Measurements from ENCODE around the gene PIK3C3. TPM values are rescaled to one million over a fixed set of nuclear protein-coding genes. Genes with fewer than 3 reads are reported as not detected.
"Not testable (repeated sequence)": the region's sequence is repeated elsewhere in the genome, so short reads cannot be mapped to it uniquely, and the experiment has no call there.

PIK3C3 gene
- polyA plus RNA-seq, 1 of the 3 experiments (the other 2 are of a cell fraction), result 26.9 TPM

DNA sequence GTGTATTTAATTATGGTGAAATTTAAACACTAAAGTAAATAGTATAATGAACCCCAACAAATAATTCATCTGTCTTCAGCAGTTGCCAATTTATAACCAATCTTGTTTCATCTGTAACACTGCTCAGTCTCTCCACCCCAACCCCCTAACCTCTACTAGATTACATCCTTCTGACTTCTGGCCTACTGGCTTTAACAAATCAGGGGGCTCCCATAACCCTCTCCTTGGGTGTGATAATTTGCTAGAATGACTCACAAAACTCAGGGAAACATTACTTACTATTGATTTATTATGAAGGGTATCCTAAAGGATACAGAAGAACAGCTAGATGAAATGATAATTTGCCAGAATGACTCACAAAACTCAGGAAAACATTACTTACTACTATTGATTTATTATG, 50.7 kb downstream of the PIK3C3 start:
- POLR2A ChIA-PET, result no interaction called here
- Histone ChIP-seq H3K4me2 (no peak overlapping the region), H3K9ac (no peak overlapping the region), H3K9me2 (no peaks in the 10 kb centered on the region), H4K20me1 (ENCODE audit: insufficient read depth) (no peaks in the 10 kb centered on the region), H2AFZ (ENCODE audit: low read depth) (no peak overlapping the region), H3K9me3 (no peaks in the 10 kb centered on the region), H3K27me3 (ENCODE audit: insufficient read depth) (no peaks in the 10 kb centered on the region), H3K4me1 (ENCODE audit: control insufficient read depth in 1 of 2, insufficient read depth in 2 of 2, low read depth in 1 of 2, low read length in 1 of 2) (no peaks in the 10 kb centered on the region), H3K79me2 (ENCODE audit: insufficient read depth) (peaks cover 2% of the 10 kb centered on the region; the same call in 1 of the 2 replicates), H3K27ac (ENCODE audit: low read depth in 2 of 2, low read length in 1 of 2) (no peak overlapping the region), H3K36me3 (replicated peaks in 1 of 2; ENCODE audit: control insufficient read depth in 1 of 2, insufficient read depth in 2 of 2, low read length in 1 of 2) (peaks cover 81% of the 10 kb centered on the region in 2 experiments), H3K4me3 (ENCODE audit: low read depth in 2 of 2, low read length in 1 of 2) (no peak overlapping the region), H3F3A (replicated peaks; ENCODE audit: insufficient read depth) (peaks cover 5% of the 10 kb centered on the region)
- CTCF ChIA-PET, result interaction anchor here (2.0 kb wide), 1 partner anchor 22 kb away, joined by 10 read pairs; no protein-coding TSS in a partner anchor
- no peak for DNase-seq
- TF ChIP-seq SIN3A (IDR thresholded peaks at IDR 0.05; ENCODE audit: borderline replicate concordance, low read depth, low read length) (no peak), JUND (IDR thresholded peaks at IDR 0.05) (0 out of 2 replicates have a peak, but pooled peaks have one; percentile 9)
- TF ChIP-seq, protein P1, sequence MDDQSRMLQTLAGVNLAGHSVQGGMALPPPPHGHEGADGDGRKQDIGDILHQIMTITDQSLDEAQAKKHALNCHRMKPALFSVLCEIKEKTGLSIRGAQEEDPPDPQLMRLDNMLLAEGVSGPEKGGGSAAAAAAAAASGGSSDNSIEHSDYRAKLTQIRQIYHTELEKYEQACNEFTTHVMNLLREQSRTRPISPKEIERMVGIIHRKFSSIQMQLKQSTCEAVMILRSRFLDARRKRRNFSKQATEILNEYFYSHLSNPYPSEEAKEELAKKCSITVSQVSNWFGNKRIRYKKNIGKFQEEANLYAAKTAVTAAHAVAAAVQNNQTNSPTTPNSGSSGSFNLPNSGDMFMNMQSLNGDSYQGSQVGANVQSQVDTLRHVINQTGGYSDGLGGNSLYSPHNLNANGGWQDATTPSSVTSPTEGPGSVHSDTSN (IDR thresholded peaks at IDR 0.05), result peak; percentile 19; the same call in 1 of the 2 replicates

DNA sequence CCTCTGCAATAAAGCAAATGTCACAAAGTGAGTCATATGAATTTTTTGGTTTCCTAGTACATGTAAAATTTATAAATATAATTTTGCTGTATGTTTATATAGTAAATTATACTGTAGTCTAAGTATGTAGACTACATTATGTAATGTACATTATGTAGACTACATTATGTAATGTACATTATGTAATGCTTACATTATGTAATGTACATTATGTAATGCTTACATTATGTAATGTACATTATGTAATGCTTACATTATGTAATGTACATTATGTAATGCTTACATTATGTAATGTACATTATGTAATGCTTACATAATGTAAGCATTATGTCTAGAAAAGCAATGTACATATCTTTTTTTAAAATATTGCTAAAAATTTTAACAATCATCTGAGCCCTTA, 54.4 kb downstream of the PIK3C3 start:
- H3K9me2 ChIP-seq; H3K9ac ChIP-seq; CTCF ChIA-PET; H3K4me3 ChIP-seq (ENCODE audit: low read depth in 2 of 2, low read length in 1 of 2); H3K4me2 ChIP-seq; POLR2A ChIA-PET; H3K9me3 ChIP-seq; H2AFZ ChIP-seq (ENCODE audit: low read depth); H3K27me3 ChIP-seq (ENCODE audit: insufficient read depth); H3K4me1 ChIP-seq (ENCODE audit: control insufficient read depth in 1 of 2, insufficient read depth in 2 of 2, low read depth in 1 of 2, low read length in 1 of 2); H3F3A ChIP-seq (replicated peaks; ENCODE audit: insufficient read depth); H3K79me2 ChIP-seq (ENCODE audit: insufficient read depth); H4K20me1 ChIP-seq (ENCODE audit: insufficient read depth); DNase-seq; H3K27ac ChIP-seq (ENCODE audit: low read depth in 2 of 2, low read length in 1 of 2): not testable (repeated sequence)
- H3K36me3 ChIP-seq (replicated peaks in 1 of 2; ENCODE audit: control insufficient read depth in 1 of 2, insufficient read depth in 2 of 2, low read length in 1 of 2), result peaks cover 82 to 89% of the 10 kb centered on the region in 2 experiments

DNA sequence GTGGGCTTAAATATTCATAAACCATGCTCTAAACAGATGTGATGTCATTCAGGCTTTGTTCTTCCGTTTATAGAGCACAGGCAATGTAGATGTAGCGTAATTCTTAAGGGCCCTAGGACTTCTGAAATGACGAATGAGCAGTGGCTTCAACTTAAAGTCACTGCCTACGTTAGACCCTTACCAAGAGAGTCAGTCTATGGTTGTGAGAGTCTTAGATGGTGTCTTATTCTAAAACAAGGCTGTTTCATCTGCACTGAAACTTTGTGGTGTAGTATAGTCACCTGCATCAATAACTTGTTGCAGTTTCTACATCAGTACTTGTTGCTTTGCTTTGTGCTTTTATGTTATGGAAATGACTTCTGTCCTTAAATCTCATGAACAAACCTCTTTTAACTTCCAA, 56.0 kb downstream of the PIK3C3 start:
- DNase-seq, result no peak
- TF ChIP-seq FOXJ3 (CRISPR knock-in tag; IDR thresholded peaks at IDR 0.05) (no peak), EP300 (IDR thresholded peaks at IDR 0.05; ENCODE audit: borderline replicate concordance in 1 of 2, low read depth in 1 of 2, low read length in 1 of 2) (no peak), RCOR1 (IDR thresholded peaks at IDR 0.05; ENCODE audit: low read length) (no peak), ELF1 (IDR thresholded peaks at IDR 0.05) (no peak), CHD2 (IDR thresholded peaks at IDR 0.05; ENCODE audit: low read length, partially characterized antibody) (no peak), RAD21 (IDR thresholded peaks at IDR 0.05; ENCODE audit: low read length) (no peak), POLR2AphosphoS5 (IDR thresholded peaks at IDR 0.05; ENCODE audit: low read depth, low read length) (no peak), FOSL2 (IDR thresholded peaks at IDR 0.05; ENCODE audit: borderline replicate concordance, low read depth) (no peak), FOXM1 (IDR thresholded peaks at IDR 0.05; ENCODE audit: low read depth) (no peak), GATA2 (CRISPR knock-in tag; IDR thresholded peaks at IDR 0.05) (no peak), JUND (IDR thresholded peaks at IDR 0.05) (no peak), SIN3A (IDR thresholded peaks at IDR 0.05; ENCODE audit: borderline replicate concordance, low read depth, low read length) (no peak)
- TF ChIP-seq, protein P2, sequence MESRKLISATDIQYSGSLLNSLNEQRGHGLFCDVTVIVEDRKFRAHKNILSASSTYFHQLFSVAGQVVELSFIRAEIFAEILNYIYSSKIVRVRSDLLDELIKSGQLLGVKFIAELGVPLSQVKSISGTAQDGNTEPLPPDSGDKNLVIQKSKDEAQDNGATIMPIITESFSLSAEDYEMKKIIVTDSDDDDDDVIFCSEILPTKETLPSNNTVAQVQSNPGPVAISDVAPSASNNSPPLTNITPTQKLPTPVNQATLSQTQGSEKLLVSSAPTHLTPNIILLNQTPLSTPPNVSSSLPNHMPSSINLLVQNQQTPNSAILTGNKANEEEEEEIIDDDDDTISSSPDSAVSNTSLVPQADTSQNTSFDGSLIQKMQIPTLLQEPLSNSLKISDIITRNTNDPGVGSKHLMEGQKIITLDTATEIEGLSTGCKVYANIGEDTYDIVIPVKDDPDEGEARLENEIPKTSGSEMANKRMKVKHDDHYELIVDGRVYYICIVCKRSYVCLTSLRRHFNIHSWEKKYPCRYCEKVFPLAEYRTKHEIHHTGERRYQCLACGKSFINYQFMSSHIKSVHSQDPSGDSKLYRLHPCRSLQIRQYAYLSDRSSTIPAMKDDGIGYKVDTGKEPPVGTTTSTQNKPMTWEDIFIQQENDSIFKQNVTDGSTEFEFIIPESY (IDR thresholded peaks at IDR 0.05; ENCODE audit: borderline replicate concordance, low read depth), result no peak
- TF ChIP-seq, protein P3, sequence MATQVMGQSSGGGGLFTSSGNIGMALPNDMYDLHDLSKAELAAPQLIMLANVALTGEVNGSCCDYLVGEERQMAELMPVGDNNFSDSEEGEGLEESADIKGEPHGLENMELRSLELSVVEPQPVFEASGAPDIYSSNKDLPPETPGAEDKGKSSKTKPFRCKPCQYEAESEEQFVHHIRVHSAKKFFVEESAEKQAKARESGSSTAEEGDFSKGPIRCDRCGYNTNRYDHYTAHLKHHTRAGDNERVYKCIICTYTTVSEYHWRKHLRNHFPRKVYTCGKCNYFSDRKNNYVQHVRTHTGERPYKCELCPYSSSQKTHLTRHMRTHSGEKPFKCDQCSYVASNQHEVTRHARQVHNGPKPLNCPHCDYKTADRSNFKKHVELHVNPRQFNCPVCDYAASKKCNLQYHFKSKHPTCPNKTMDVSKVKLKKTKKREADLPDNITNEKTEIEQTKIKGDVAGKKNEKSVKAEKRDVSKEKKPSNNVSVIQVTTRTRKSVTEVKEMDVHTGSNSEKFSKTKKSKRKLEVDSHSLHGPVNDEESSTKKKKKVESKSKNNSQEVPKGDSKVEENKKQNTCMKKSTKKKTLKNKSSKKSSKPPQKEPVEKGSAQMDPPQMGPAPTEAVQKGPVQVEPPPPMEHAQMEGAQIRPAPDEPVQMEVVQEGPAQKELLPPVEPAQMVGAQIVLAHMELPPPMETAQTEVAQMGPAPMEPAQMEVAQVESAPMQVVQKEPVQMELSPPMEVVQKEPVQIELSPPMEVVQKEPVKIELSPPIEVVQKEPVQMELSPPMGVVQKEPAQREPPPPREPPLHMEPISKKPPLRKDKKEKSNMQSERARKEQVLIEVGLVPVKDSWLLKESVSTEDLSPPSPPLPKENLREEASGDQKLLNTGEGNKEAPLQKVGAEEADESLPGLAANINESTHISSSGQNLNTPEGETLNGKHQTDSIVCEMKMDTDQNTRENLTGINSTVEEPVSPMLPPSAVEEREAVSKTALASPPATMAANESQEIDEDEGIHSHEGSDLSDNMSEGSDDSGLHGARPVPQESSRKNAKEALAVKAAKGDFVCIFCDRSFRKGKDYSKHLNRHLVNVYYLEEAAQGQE (IDR thresholded peaks at IDR 0.05; ENCODE audit: low read depth, low read length), result no peak
- TF ChIP-seq, protein P1 (IDR thresholded peaks at IDR 0.05), result no peak

More for the DNA sequence above, 56.0 kb downstream of the PIK3C3 start:
- Histone ChIP-seq H3K4me1 (ENCODE audit: control insufficient read depth in 1 of 2, insufficient read depth in 2 of 2, low read depth in 1 of 2, low read length in 1 of 2) (no peaks in the 10 kb centered on the region), H3K27me3 (ENCODE audit: insufficient read depth) (no peaks in the 10 kb centered on the region), H3K36me3 (replicated peaks in 1 of 2; ENCODE audit: control insufficient read depth in 1 of 2, insufficient read depth in 2 of 2, low read length in 1 of 2) (peaks cover 82 to 89% of the 10 kb centered on the region in 2 experiments), H3K4me3 (ENCODE audit: low read depth in 2 of 2, low read length in 1 of 2) (no peak overlapping the region), H3K79me2 (ENCODE audit: insufficient read depth) (peaks cover 2% of the 10 kb centered on the region; the same call in 1 of the 2 replicates), H3K9me2 (no peaks in the 10 kb centered on the region), H3K9me3 (no peaks in the 10 kb centered on the region), H3K4me2 (no peak overlapping the region), H3K9ac (no peak overlapping the region), H4K20me1 (ENCODE audit: insufficient read depth) (no peaks in the 10 kb centered on the region), H3K27ac (ENCODE audit: low read depth in 2 of 2, low read length in 1 of 2) (no peak overlapping the region), H3F3A (replicated peaks; ENCODE audit: insufficient read depth) (peaks cover 5% of the 10 kb centered on the region), H2AFZ (ENCODE audit: low read depth) (no peak overlapping the region)
- CTCF ChIA-PET, result interaction anchor here (0.6 to 9.2 kb wide), 2 partner anchors 16 to 266 kb away, joined by 3 to 91 read pairs; no protein-coding TSS in a partner anchor
- WGBS (ENCODE audit: low lambda C conversion rate), result 97% methylated on average over 4 of the region's 4 CpGs
- POLR2A ChIA-PET, result no interaction called here

Measured in SK-N-SH (cell line).